Heart left ventricle (tissue), 13 donors: ENCODE data around the gene EMX1.

Experiments
- CTCF ChIP-seq, 12 donors: fragments of 200-600 bp; sonication (generic) in 4 of 12; IDR thresholded peaks; one replicate each; pipeline versions ENCODE4 v1.5.0 to v1.8.0; 2018 to 2022; ENCODE audit warnings: antibody characterized with exemption in 12 of 12, mild to moderate bottlenecking in 5 of 12
- POLR2A ChIP-seq, 2 donors: fragments of 450-650 bp; IDR thresholded peaks; one replicate each; pipeline ENCODE4 v1.6.1; 2017; ENCODE audit warnings: antibody characterized with exemption in 2 of 2, mild to moderate bottlenecking in 2 of 2, moderate library complexity in 2 of 2
- donor health status: ischemic (EF 13 %, LVEDD 7.1; RV severe dilation, severe dysfunction).
- donor health status: DM: no; HTN: yes; CAD: no.
- donor health status: DM: no; HTN: no; CAD: no.
- donor health status: ischemic (EF 25% LVEDD 6.9; RV normal size, moderate dysfunction).
- donor health status: ischemic (EF 25% LVEDD 5.7; RV mildly dilated, moderate dysfunction).
- donor health status: ischemic (EF 35%, LVEDD 5.7; RV mildly dilated, moderate dysfunction).
- donor health status: nonischemic (EF 11% LVEDD 7.7; RV severe dilation, severe dysfunction).
- donor health status: DM: yes; HTN: yes; CAD: no.
- donor health status: PGD.
- donor health status: ischemic (EF 29% LVEDD 5.4; RV normal size, mild dysfunction).
- donor health status: nonischemic (EF 23%, LVEDD 6.1; RV moderate dilation, normal function).

DNA sequence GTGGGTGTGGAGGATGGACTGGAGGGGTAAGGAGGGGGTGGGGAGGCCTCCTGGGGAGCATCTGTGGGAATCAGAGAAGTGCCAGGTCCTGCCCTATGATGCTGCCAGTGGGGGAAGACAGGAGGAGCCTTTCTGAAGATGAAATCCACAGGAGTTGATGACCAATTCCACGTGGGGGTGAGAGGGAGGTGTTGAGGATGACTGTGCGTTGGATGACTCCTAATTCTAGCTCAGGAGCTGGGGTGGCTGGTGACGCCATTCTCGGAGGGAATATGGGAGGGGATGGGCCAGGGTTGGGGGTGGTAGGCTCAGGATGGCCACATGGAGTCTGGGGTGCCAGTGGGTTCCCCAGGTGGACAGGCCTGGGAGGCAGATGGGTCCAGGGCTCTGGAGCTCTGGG lies 32.3 kb downstream of the EMX1 start:
- TF ChIP-seq CTCF (IDR thresholded peaks at IDR 0.05) (no peak), POLR2A (IDR thresholded peaks at IDR 0.05) (no peak)
